IMR-90 (cell line): Measurements from ENCODE around the gene EMC1. TPM values are rescaled to one million over a fixed set of nuclear protein-coding genes. Genes with fewer than 3 reads are reported as not detected.

ENCODE experiments used
- ATAC-seq: fragments of 200-7000 bp; cut with Tn5 transposase; 2 replicates; pipeline ENCODE4 v1.9.1; 2020; ENCODE audit warnings: low read depth, mild to moderate bottlenecking, moderate library complexity
- BruUV-seq: library from RNA; stranded (reverse); fragments of 400-500 nt; replicated peaks from 2 replicates; lab custom pipeline; 2021; lab: Mats Ljungman, UMichigan
- CTCF ChIA-PET: fragments of 300-600 bp; formaldehyde crosslinking; extraction: SDS; loops from one replicate; lab custom pipeline; 2021; ENCODE audit warnings: antibody characterized with exemption; lab: Yijun Ruan, JAX
- POLR2A ChIA-PET: fragments of 300-600 bp; sonication (Branson Sonifier 250); formaldehyde crosslinking; loops from one replicate; lab custom pipeline; 2022; ENCODE audit warnings: antibody characterized with exemption; ENCODE audit not compliant: unreplicated experiment; lab: Charles Lee
- DNase-seq: peaks from one replicate; pipeline ENCODE4 v3.0.0; 2013
- H2AFZ ChIP-seq: replicated peaks from 2 replicates; pipeline ENCODE3; 2013; ENCODE audit warnings: low read length, mild to moderate bottlenecking; ENCODE audit not compliant: poor library complexity
- H2AK5ac ChIP-seq: 2 replicates; pipeline ENCODE4 v1.6.1; 2013; ENCODE audit warnings: low read depth, low read length, inconsistent platforms
- H2AK9ac ChIP-seq: replicated peaks from 2 replicates; pipeline ENCODE3; 2013; ENCODE audit warnings: mild to moderate bottlenecking, low read depth, low read length, moderate library complexity; ENCODE audit not compliant: poor library complexity
- H2BK120ac ChIP-seq: 2 replicates; pipeline ENCODE4 v1.6.1; 2013; ENCODE audit warnings: low read depth, low read length, inconsistent platforms
- H2BK15ac ChIP-seq: 3 replicates; pipeline ENCODE4 v1.6.1; 2013; ENCODE audit warnings: low read depth, low read length, inconsistent platforms
- H2BK20ac ChIP-seq: 2 replicates; pipeline ENCODE4 v1.6.1; 2013; ENCODE audit warnings: low read depth, mild to moderate bottlenecking, inconsistent platforms, low read length, moderate library complexity
- H2BK5ac ChIP-seq: 2 replicates; pipeline ENCODE4 v1.6.1; 2013; ENCODE audit warnings: mild to moderate bottlenecking, low read depth, low read length, inconsistent platforms; ENCODE audit not compliant: poor library complexity, severe bottlenecking
- H3K14ac ChIP-seq: replicated peaks from 2 replicates; pipeline ENCODE4 v1.6.1; 2013; ENCODE audit warnings: low read depth, low read length, inconsistent platforms
- H3K18ac ChIP-seq: 2 replicates; pipeline ENCODE4 v1.6.1; 2013; ENCODE audit warnings: low read depth, low read length, control low read depth
- H3K23ac ChIP-seq: 2 replicates; pipeline ENCODE4 v1.6.1; 2013; ENCODE audit warnings: low read depth, low read length, inconsistent platforms
- H3K27ac ChIP-seq: 2 replicates; pipeline ENCODE4 v1.5.1; 2013; ENCODE audit warnings: mild to moderate bottlenecking, control low read depth, low read length; ENCODE audit not compliant: insufficient read depth
- H3K27me3 ChIP-seq: 2 replicates; pipeline ENCODE4 v1.6.1; 2013; ENCODE audit warnings: low read length; ENCODE audit not compliant: control insufficient read depth, insufficient read depth
- H3K36me3 ChIP-seq: 2 replicates; pipeline ENCODE4 v1.6.1; 2013; ENCODE audit warnings: low read length, mixed read lengths; ENCODE audit not compliant: control insufficient read depth, insufficient read depth
- H3K4ac ChIP-seq: 2 replicates; pipeline ENCODE4 v1.6.1; 2013; ENCODE audit warnings: low read depth, low read length, inconsistent platforms
- H3K4me1 ChIP-seq: 2 replicates; pipeline ENCODE4 v1.6.1; 2013; ENCODE audit warnings: low read length, mixed read lengths; ENCODE audit not compliant: control insufficient read depth, insufficient read depth
- H3K4me2 ChIP-seq: 2 replicates; pipeline ENCODE4 v1.6.1; 2013; ENCODE audit warnings: low read depth, mild to moderate bottlenecking, control low read depth, low read length, moderate library complexity
- H3K4me3 ChIP-seq: 2 replicates; pipeline ENCODE4 v1.5.1; 2013; ENCODE audit warnings: low read depth, mild to moderate bottlenecking, control low read depth, low read length, moderate library complexity; ENCODE audit not compliant: insufficient read depth
- H3K56ac ChIP-seq: 2 replicates; pipeline ENCODE4 v1.6.1; 2013; ENCODE audit warnings: low read length, inconsistent platforms; ENCODE audit not compliant: insufficient read depth; ENCODE audit errors: extremely low read depth
- H3K79me1 ChIP-seq, 2 experiments: 2 replicates each; pipeline ENCODE4 v1.6.1; 2013; ENCODE audit warnings: low read length in 2 of 2, inconsistent platforms in 1 of 2, low read depth in 1 of 2
- H3K9ac ChIP-seq: 2 replicates; pipeline ENCODE4 v1.6.1; 2013; ENCODE audit warnings: low read depth, low read length, control low read depth
- H3K9me1 ChIP-seq: 2 replicates; pipeline ENCODE4 v1.6.1; 2013; ENCODE audit warnings: low read length, inconsistent platforms; ENCODE audit not compliant: insufficient read depth
- H3K9me3 ChIP-seq: 2 replicates; pipeline ENCODE4 v1.6.1; 2013; ENCODE audit warnings: low read length; ENCODE audit not compliant: control insufficient read depth, insufficient read depth
- H4K20me1 ChIP-seq: 2 replicates; pipeline ENCODE4 v1.6.1; 2013; ENCODE audit warnings: low read length, inconsistent platforms; ENCODE audit not compliant: insufficient read depth
- H4K5ac ChIP-seq: 2 replicates; pipeline ENCODE4 v1.6.1; 2013; ENCODE audit warnings: mild to moderate bottlenecking, low read depth, low read length, control low read depth
- H4K8ac ChIP-seq, 2 experiments: 2 replicates each; pipeline ENCODE4 v1.6.1; 2013; ENCODE audit warnings: low read depth in 2 of 2, low read length in 2 of 2, control low read depth in 1 of 2, inconsistent platforms in 1 of 2
- H4K91ac ChIP-seq: 2 replicates; pipeline ENCODE4 v1.6.1; 2013; ENCODE audit warnings: low read depth, low read length, inconsistent platforms; ENCODE audit not compliant: insufficient read depth
- BHLHE40 ChIP-seq: fragments of 150-350 bp; IDR thresholded peaks from 2 replicates; pipeline ENCODE4 v1.6.1; 2016; ENCODE audit warnings: mild to moderate bottlenecking, low read depth, low read length
- CEBPB ChIP-seq: IDR thresholded peaks from 2 replicates; pipeline ENCODE4 v1.6.1; 2012; ENCODE audit warnings: low read depth, low read length, improper control_type of control experiment
- CHD1 ChIP-seq: IDR thresholded peaks from 2 replicates; pipeline ENCODE4 v1.6.1; 2012; ENCODE audit warnings: low read depth, low read length, improper control_type of control experiment
- CTCF ChIP-seq: conservative IDR thresholded peaks from 2 replicates; pipeline ENCODE4 v1.5.1; 2012; ENCODE audit warnings: mild to moderate bottlenecking, low read depth, low read length, improper control_type of control experiment
- ELK1 ChIP-seq: fragments of 150-350 bp; IDR thresholded peaks from 2 replicates; pipeline ENCODE4 v1.6.1; 2016; ENCODE audit warnings: low read depth, mild to moderate bottlenecking, low read length, moderate library complexity, borderline replicate concordance
- FOS ChIP-seq: fragments of 150-350 bp; IDR thresholded peaks from 2 replicates; pipeline ENCODE4 v1.6.1; 2016; ENCODE audit warnings: low read depth, low read length
- MAFK ChIP-seq: IDR thresholded peaks from 2 replicates; pipeline ENCODE4 v1.6.1; 2012; ENCODE audit warnings: low read depth, low read length, improper control_type of control experiment
- MAZ ChIP-seq: IDR thresholded peaks from 2 replicates; pipeline ENCODE4 v1.6.1; 2012; ENCODE audit warnings: low read depth, mild to moderate bottlenecking, low read length, improper control_type of control experiment, moderate library complexity, borderline replicate concordance
- MXI1 ChIP-seq: IDR thresholded peaks from 2 replicates; pipeline ENCODE4 v1.6.1; 2012; ENCODE audit warnings: low read depth, mild to moderate bottlenecking, low read length, moderate library complexity, borderline replicate concordance
- NFE2L2 ChIP-seq: fragments of 150-350 bp; IDR thresholded peaks from 2 replicates; pipeline ENCODE4 v1.6.1; 2016; ENCODE audit warnings: low read depth, mild to moderate bottlenecking, low read length
- POLR2A ChIP-seq: IDR thresholded peaks from 2 replicates; pipeline ENCODE4 v1.6.1; 2012; ENCODE audit warnings: mild to moderate bottlenecking, low read depth, low read length
- RAD21 ChIP-seq: IDR thresholded peaks from 2 replicates; pipeline ENCODE4 v1.6.1; 2012; ENCODE audit warnings: low read length, improper control_type of control experiment
- RCOR1 ChIP-seq: IDR thresholded peaks from 2 replicates; pipeline ENCODE4 v1.6.1; 2012; ENCODE audit warnings: mild to moderate bottlenecking, low read length, improper control_type of control experiment; ENCODE audit not compliant: insufficient replicate concordance
- RFX5 ChIP-seq: IDR thresholded peaks from 2 replicates; pipeline ENCODE4 v1.8.0; 2012; ENCODE audit warnings: low read depth, mild to moderate bottlenecking, low read length, moderate library complexity
- SMC3 ChIP-seq: fragments of 150-350 bp; IDR thresholded peaks from 2 replicates; pipeline ENCODE4 v1.6.1; 2016; ENCODE audit warnings: low read depth, mild to moderate bottlenecking, antibody characterized with exemption, low read length, moderate library complexity
- USF2 ChIP-seq: fragments of 150-350 bp; IDR thresholded peaks from 2 replicates; pipeline ENCODE4 v1.6.1; 2017; ENCODE audit warnings: mild to moderate bottlenecking, antibody characterized with exemption, low read length, low read depth
- WGBS, 2 experiments: methylation state at CpG; one replicate each; pipeline versions ENCODE4 v1.1.5 to v1.1.7; 2013; ENCODE audit warnings: missing lambda C conversion rate in 2 of 2; ENCODE audit not compliant: insufficient read length in 1 of 2; ENCODE audit errors: extremely low coverage in 2 of 2; 5-methylcytosine and 5-hydroxymethylcytosine counted together
- dilution Hi-C: fragments of 300-500 bp; cut with HindIII; formaldehyde crosslinking; loops from one replicate; pipeline ENCODE4 v1.14.3; 2018; ENCODE audit warnings: low sequenced_read_pairs; ENCODE audit not compliant: unreplicated experiment
- in situ Hi-C: fragments of 300-500 bp; cut with MboI; formaldehyde crosslinking; loops from 3 replicates; pipeline ENCODE4 v1.14.3; 2019; ENCODE audit warnings: low sequenced_read_pairs, inconsistent platforms, mixed read lengths
- intact Hi-C: fragments of 100-400 bp; cut with micrococcal nuclease; formaldehyde crosslinking; loops from 2 replicates; pipeline ENCODE4 v1.10.0; 2022
- polyA plus RNA-seq, 3 experiments: library from polyadenylated mRNA; depleted of rRNA; stranded (reverse); fragments of >200 nt; gene quantifications; 2 replicates each; pipeline ENCODE4 v1.2.3, GENCODE V29; 2012; ENCODE audit warnings: low replicate concordance in 1 of 3
- total RNA-seq: library from RNA; depleted of rRNA; stranded (reverse); fragments of >200 nt; gene quantifications from 2 replicates; pipeline ENCODE4 v1.2.3, GENCODE V29; 2012

EMC1 gene
- total and polyA plus RNA-seq, 2 of the 4 experiments (the other 2 are of a cell fraction): 65.4 to 114 TPM

GRCh38 chr1:19229828-19230325 lies 21.4 kb downstream of the EMC1 start:
- no peaks in the 10 kb centered on the region for H3K27me3 ChIP-seq
- H3K27ac ChIP-seq: no peak overlapping the region
- H3K9me1 ChIP-seq: peaks cover 7% of the 10 kb centered on the region; the same call in 1 of the 2 replicates
- H2BK120ac ChIP-seq: no peak overlapping the region
- H3K4ac ChIP-seq: no peak overlapping the region
- H2BK5ac ChIP-seq: no peak overlapping the region
- no peak overlapping the region for H3K14ac ChIP-seq
- no peak overlapping the region for H2AK9ac ChIP-seq
- no TSS peak for BruUV-seq
- no peak overlapping the region for H3K4me2 ChIP-seq
- in situ Hi-C loops: no loop called here
- DNase-seq: no peak
- H3K9me3 ChIP-seq: no peaks in the 10 kb centered on the region
- TF ChIP-seq CEBPB: no peak
- no peak for TF ChIP-seq POLR2A
- TF ChIP-seq BHLHE40: no peak
- TF ChIP-seq MAZ: no peak
- no peak for TF ChIP-seq RAD21
- TF ChIP-seq NFE2L2: no peak
- TF ChIP-seq ELK1: no peak
- TF ChIP-seq MXI1: no peak
- no peak for TF ChIP-seq MAFK
- TF ChIP-seq FOS: no peak
- TF ChIP-seq USF2: no peak
- TF ChIP-seq CHD1: no peak
- TF ChIP-seq CTCF: no peak
- no peak for TF ChIP-seq RFX5
- no peak for TF ChIP-seq SMC3
- no peak for TF ChIP-seq RCOR1
- H2AK5ac ChIP-seq: no peak overlapping the region
- H4K91ac ChIP-seq: no peak overlapping the region
- CTCF ChIA-PET: no interaction called here
- intact Hi-C loops: no loop called here
- H4K20me1 ChIP-seq: peaks cover 8% of the 10 kb centered on the region
- H3K56ac ChIP-seq: no peak overlapping the region
- no peak overlapping the region for H3K18ac ChIP-seq
- no peak overlapping the region for H4K5ac ChIP-seq
- H3K4me1 ChIP-seq: peaks cover 11% of the 10 kb centered on the region; the same call in 1 of the 2 replicates
- dilution Hi-C loops: no loop called here
- H3K9ac ChIP-seq: no peak overlapping the region
- H3K79me1 ChIP-seq: peaks cover 14 to 21% of the 10 kb centered on the region in 2 experiments
- POLR2A ChIA-PET: no interaction called here
- no CpG with 5 or more reads among the region's 6 CpGs for WGBS, 2 experiments
- no peak overlapping the region for H3K4me3 ChIP-seq
- peaks cover 48% of the 10 kb centered on the region for H3K36me3 ChIP-seq
- H3K23ac ChIP-seq: no peak overlapping the region
- H2BK15ac ChIP-seq: no peak overlapping the region
- no peak overlapping the region for H2BK20ac ChIP-seq
- H4K8ac ChIP-seq: no peak overlapping the region
- ATAC-seq: no peak
- H2AFZ ChIP-seq: no peak overlapping the region
